ELF-1 (cell line): ENCODE data around the gene CTSC.
"Not testable (repeated sequence)": the region's sequence is repeated elsewhere in the genome, so short reads cannot be mapped to it uniquely, and the experiment has no call there.

Experiments
- DNase-seq: peaks from one replicate; pipeline ENCODE4 v3.0.0-alpha.2; 2016; ENCODE audit warnings: low read depth, low spot score

The CTSC gene

GRCh38 chr11:88282747-88283515, 54.6 kb downstream of the CTSC start:
- no peak for DNase-seq

GRCh38 chr11:88281317-88281712, 56.2 kb downstream of the CTSC start:
- DNase-seq: no peak

- DNase-seq: no peak
These were observed 56.7 kb downstream of the CTSC start for GRCh38 chr11:88280673-88281316.

GRCh38 chr11:88277349-88277915, 60.1 kb downstream of the CTSC start:
- DNase-seq: no peak

- no peak for DNase-seq
These were observed 61.9 kb downstream of the CTSC start for GRCh38 chr11:88275636-88276035.

- no peak for DNase-seq
These were observed 70.6 kb downstream of the CTSC start for GRCh38 chr11:88266919-88267318.

- DNase-seq: no peak
These were observed 71.4 kb downstream of the CTSC start for GRCh38 chr11:88266157-88266556.

- no peak for DNase-seq
These were observed 78.1 kb downstream of the CTSC start for GRCh38 chr11:88259431-88259830.

GRCh38 chr11:88252208-88252607, 85.3 kb downstream of the CTSC start:
- DNase-seq: no peak

GRCh38 chr11:88250566-88251242, 86.8 kb downstream of the CTSC start:
- DNase-seq: no peak

GRCh38 chr11:88249706-88250105, 87.8 kb downstream of the CTSC start:
- no peak for DNase-seq

- DNase-seq: no peak
These were observed 90.8 kb downstream of the CTSC start for GRCh38 chr11:88246696-88247095.

GRCh38 chr11:88245576-88245975, 92.0 kb downstream of the CTSC start:
- not testable (repeated sequence) for DNase-seq
